Placental epithelial cell (primary cell): ENCODE results near the gene PRAMEF11. TPM values are rescaled to one million over a fixed set of nuclear protein-coding genes. Genes with fewer than 3 reads are reported as not detected.

Experiments
- total RNA-seq: library from RNA; depleted of rRNA; stranded (reverse); fragments of >200 nt; gene quantifications from 2 replicates; pipeline ENCODE4 v1.2.3, GENCODE V29; 2012

The PRAMEF11 gene
- total RNA-seq: not detected in 2 replicates

GRCh38 chr1:12831310-12831709 is at the start of gene PRAMEF11:
PRAMEF11 (minus strand) TSS chr1:12831410; CDS start chr1:12828789, 2,621 bp downstream.

GRCh38 chr1:12856786-12857185 is 25.6 kb upstream of the PRAMEF11 start, which contains the start of gene PRAMEF2:
PRAMEF2 (plus strand) TSS chr1:12857086; CDS start chr1:12859010, 1,924 bp downstream.

GRCh38 chr1:12848620-12849019 is 17.4 kb upstream of the PRAMEF11 start, which contains the start of gene HNRNPCL1:
HNRNPCL1 (minus strand) TSS chr1:12848720; CDS start chr1:12848289, 431 bp downstream.

GRCh38 chr1:12791097-12791496 is 40.1 kb downstream of the PRAMEF11 start, which contains the start of gene PRAMEF1:
PRAMEF1 (plus strand) TSS chr1:12791397; CDS start chr1:12793228, 1,831 bp downstream.

Other genes starting within 250 kb of the PRAMEF11 start
- gene DHRS3, start 213.2 kb downstream of the PRAMEF11 start, total RNA-seq: 16.1 and 29.1 TPM in 2 replicates
- under 0.01 TPM in 1 of 2 replicates, not detected in the other for gene AADACL4, start 187.3 kb downstream of the PRAMEF11 start, total RNA-seq
- gene AADACL3, start 115.3 kb downstream of the PRAMEF11 start, total RNA-seq: not detected in 2 replicates
- gene CFAP107, start 85.2 kb downstream of the PRAMEF11 start, total RNA-seq: not detected in 2 replicates
- gene PRAMEF12, start 57.7 kb downstream of the PRAMEF11 start, total RNA-seq: not detected in 2 replicates
- 0.11 TPM in 1 of 2 replicates, not detected in the other for gene PRAMEF1, start 40.0 kb downstream of the PRAMEF11 start, total RNA-seq
- not detected in 2 replicates for gene HNRNPCL1, start 17.3 kb upstream of the PRAMEF11 start, total RNA-seq
- not detected in 2 replicates for gene PRAMEF2, start 25.7 kb upstream of the PRAMEF11 start, total RNA-seq
- not detected in 2 replicates for gene PRAMEF4, start 54.8 kb upstream of the PRAMEF11 start, total RNA-seq
- not detected in 2 replicates for gene PRAMEF10, start 66.9 kb upstream of the PRAMEF11 start, total RNA-seq
- not detected in 2 replicates for gene PRAMEF7, start 85.2 kb upstream of the PRAMEF11 start, total RNA-seq
- gene PRAMEF6, start 116.2 kb upstream of the PRAMEF11 start, total RNA-seq: not detected in 2 replicates
- not detected in 2 replicates for gene PRAMEF27, start 225.2 kb upstream of the PRAMEF11 start, total RNA-seq
- not detected in 2 replicates for gene HNRNPCL3, start 229.4 kb upstream of the PRAMEF11 start, total RNA-seq
- not detected in 2 replicates for gene PRAMEF25, start 239.4 kb upstream of the PRAMEF11 start, total RNA-seq